HTERT RPE-1 (cell line): ENCODE results near the gene HOXA7.

Source experiments
- in situ Hi-C: fragments of 300-500 bp; cut with MboI; formaldehyde crosslinking; loops from 4 replicates; pipeline ENCODE4 v1.14.3; 2020; ENCODE audit warnings: low sequenced_read_pairs

Gene HOXA7

DNA sequence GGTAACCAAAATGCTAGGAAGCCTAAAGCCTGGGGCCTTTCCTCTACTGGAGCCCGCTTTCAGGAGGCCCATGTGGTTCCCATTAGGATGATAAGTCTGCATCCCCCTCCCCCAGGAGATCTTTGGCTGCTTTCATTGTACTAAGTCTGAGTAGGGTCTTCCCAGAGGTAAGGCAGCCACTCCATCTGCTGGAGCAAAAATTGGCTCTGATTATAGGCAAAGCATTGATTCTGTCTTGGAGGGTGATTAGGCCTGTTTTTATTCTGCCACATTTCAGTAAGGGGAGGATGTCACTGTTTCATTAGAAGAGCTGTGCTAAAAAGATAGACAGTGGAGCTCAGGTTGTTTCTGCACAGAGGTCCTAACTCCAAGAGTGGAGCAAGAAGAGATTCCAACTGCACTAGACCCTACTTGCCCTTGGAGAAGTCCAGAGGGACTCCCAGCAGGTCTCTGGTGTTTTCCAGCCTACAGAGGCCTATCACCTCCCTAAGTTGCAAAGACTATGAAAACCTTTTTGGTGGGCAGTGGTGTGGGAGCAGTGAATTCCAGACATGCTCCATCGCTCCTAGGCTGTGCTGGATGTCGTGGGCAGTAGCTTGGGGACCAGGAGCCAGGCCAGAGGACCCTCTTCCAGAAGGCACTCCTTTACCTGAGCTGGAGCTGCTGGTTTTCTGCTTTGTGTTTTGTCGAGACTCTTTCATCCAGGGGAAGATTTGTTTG lies 46.8 kb downstream of the HOXA7 start:
- in situ Hi-C loops = no loop called here

DNA sequence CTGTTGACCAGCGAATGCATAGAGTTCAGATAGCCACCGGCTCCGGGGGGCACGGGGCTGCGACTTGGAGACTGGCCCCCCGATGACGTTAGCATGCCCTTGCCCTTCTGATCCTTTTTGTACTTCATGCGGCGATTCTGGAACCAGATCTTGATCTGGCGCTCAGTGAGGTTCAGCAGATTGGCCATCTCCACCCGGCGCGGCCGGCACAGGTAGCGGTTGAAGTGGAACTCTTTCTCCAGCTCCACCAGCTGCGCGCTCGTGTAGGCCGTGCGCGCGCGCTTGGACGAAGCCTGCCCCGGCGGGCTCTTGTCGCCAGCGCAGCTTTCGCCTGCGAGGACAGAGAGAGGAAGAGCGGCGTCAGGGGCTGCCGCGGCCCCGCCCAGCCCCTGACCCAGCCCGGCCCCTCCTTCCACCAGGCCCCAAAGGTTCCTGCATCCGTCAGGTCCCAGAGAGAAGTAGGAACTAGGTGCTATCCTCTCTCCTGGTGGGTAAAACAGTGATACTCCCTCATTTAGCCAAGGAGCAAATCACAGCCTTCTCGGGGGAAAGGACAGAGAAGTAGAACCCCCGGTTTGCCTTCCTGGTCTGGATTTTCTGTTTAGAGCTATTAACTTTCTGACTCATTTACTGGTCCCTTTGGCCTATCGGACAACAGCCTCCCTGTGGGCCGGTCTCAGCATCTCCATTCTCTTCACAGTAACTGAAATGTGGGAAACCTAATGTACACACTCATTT lies 47.9 kb downstream of the HOXA7 start:
- in situ Hi-C loops = no loop called here

- in situ Hi-C loops = no loop called here
Observed at GRCh38 chr7:27107391-27108381, 48.8 kb downstream of the HOXA7 start.

DNA sequence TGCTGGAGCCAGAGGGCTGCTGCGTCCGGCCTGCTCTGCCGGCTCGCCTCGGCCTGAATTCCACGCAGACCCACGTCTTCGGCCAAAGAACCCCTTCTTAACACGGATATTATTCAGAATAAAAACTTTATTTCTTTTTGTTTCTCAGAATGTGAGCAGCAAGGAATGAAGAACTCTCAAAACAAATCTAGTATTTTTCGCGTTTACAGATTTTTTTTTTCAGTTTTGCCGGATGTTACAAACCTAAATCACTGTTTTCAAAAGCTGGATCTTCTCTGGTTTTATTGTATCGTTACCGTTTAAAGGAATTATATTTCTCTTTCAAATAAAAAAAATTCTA lies 49.6 kb downstream of the HOXA7 start:
- in situ Hi-C loops = no loop called here

DNA sequence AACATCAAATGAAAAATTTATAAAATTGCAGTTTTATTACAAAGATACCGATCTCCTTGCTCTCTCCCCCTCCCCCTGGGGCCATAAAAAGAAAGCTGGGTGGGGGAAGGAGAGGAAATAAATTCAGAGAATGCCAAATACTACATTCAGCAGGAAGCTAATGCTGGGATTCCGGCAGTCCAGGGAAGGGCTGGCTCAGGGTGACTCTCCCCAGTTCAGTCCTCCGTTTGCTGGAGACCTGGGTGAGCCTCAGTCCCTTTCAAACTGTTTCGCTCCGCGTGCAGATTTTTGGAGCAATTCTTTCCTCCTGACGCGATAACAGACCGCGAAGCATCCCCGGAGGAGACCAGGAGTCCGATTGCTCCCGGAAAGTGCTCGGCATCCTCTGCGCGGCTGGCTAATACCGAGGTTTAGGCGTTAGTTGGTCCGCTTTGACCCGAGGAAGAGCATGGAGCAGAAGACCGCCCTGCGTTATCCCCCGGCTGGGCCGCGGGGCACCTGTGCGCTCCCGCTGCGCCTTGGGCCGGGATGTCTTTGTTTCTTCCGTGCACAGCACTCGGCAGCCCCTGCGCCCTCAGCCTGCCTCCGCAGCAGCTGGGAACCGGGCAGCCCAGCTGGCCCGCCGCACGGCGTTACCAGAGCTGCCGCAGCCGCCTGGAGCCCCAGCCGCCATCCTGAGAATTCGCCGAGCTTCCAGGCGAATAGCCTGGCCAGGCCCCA lies 50.1 kb downstream of the HOXA7 start:
- in situ Hi-C loops = no loop called here

DNA sequence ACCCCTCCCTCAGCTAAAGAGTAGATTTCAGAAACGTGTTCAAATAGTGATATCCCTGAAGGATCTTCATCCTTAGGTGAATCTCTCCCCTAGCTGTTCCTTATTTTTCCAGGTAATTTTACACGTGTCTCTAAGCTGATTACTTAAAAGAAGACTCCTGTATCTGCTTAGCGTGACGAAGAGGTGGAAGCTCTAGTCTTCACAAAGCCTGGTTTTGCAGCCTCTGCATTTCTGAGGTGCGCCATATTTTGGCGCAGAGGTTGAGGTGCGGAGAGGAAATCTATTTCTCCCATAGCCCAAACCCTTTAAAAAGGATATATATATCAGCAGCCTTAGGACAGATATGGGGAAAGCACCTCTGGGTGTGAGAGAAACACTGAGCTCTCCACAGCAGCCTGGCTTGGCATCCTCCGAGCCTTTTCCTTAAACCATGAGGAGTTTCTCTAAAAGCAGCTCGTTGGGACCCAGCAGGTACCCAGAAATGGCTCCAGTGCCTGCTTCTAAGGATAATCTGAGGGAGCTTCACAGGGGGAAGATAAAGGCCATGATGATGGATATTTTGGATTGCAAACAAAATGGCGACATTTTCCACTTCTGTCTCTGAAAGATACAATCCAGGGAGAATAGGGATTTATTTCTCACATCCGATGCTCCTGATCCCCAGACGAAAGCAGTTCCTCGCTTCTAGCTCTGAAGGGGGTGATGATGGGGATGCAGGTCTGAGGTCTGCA lies 51.0 kb downstream of the HOXA7 start:
- in situ Hi-C loops = no loop called here

GRCh38 chr7:27104341-27105058 lies 52.0 kb downstream of the HOXA7 start:
- in situ Hi-C loops = no loop called here
